Erythroblast (primary cell): ENCODE results near the gene PLCL2.

Experiments used
- GATA1 ChIP-seq: IDR thresholded peaks from 2 replicates; pipeline ENCODE4 v1.6.1; 2011; ENCODE audit warnings: low read depth, mild to moderate bottlenecking, control low read depth, low read length, moderate library complexity
- POLR2A ChIP-seq: IDR thresholded peaks from 2 replicates; pipeline ENCODE4 v1.6.1; 2011; ENCODE audit warnings: mild to moderate bottlenecking, low read length

GRCh38 chr3:17075907-17076306 lies 191.2 kb downstream of the PLCL2 start:
- TF ChIP-seq POLR2A (no peak), GATA1 (no peak)
